DMS 273 treated with DMSO at 0.1 percent for 48 hours (cell line): ENCODE measurements around the gene CYP19A1.
"Not testable (repeated sequence)": the region's sequence is repeated elsewhere in the genome, so short reads cannot be mapped to it uniquely, and the experiment has no call there.

Experiments used
- DNase-seq: peaks from one replicate; lab custom pipeline; 2025; lab: John Stamatoyannopoulos, UW

CYP19A1 gene

GRCh38 chr15:51205050-51205975, 133.1 kb downstream of the CYP19A1 start:
- no peak for DNase-seq

GRCh38 chr15:51203797-51204196, 134.6 kb downstream of the CYP19A1 start:
- no peak for DNase-seq

GRCh38 chr15:51202783-51203182, 135.6 kb downstream of the CYP19A1 start:
- DNase-seq: no peak

GRCh38 chr15:51201581-51201980, 136.8 kb downstream of the CYP19A1 start:
- DNase-seq: no peak

GRCh38 chr15:51200792-51201191, 137.6 kb downstream of the CYP19A1 start:
- DNase-seq: no peak

- DNase-seq: no peak
These were observed 138.9 kb downstream of the CYP19A1 start for GRCh38 chr15:51199541-51199940.

- DNase-seq: no peak
These were observed 139.6 kb downstream of the CYP19A1 start for GRCh38 chr15:51198701-51199232.

- no peak for DNase-seq
These were observed 142.9 kb downstream of the CYP19A1 start for GRCh38 chr15:51195459-51195858.

- DNase-seq: no peak
These were observed 144.4 kb downstream of the CYP19A1 start for GRCh38 chr15:51193979-51194378.

GRCh38 chr15:51193526-51193925, 144.9 kb downstream of the CYP19A1 start:
- no peak for DNase-seq

GRCh38 chr15:51192521-51193280, 145.7 kb downstream of the CYP19A1 start:
- peak; percentile 38 for DNase-seq

GRCh38 chr15:51191766-51192165, 146.6 kb downstream of the CYP19A1 start:
- no peak for DNase-seq

- DNase-seq: no peak
These were observed 147.2 kb downstream of the CYP19A1 start for GRCh38 chr15:51191072-51191670.

GRCh38 chr15:51190424-51191068, 147.8 kb downstream of the CYP19A1 start:
- no peak for DNase-seq

GRCh38 chr15:51189669-51190385, 148.6 kb downstream of the CYP19A1 start:
- DNase-seq: no peak

GRCh38 chr15:51188791-51189190, 149.6 kb downstream of the CYP19A1 start:
- DNase-seq: not testable (repeated sequence)

- no peak for DNase-seq
These were observed 151.5 kb downstream of the CYP19A1 start for GRCh38 chr15:51186891-51187290.

- no peak for DNase-seq
These were observed 152.2 kb downstream of the CYP19A1 start for GRCh38 chr15:51186181-51186705.

- no peak for DNase-seq
These were observed 152.9 kb downstream of the CYP19A1 start for GRCh38 chr15:51185213-51186159.

GRCh38 chr15:51184627-51185026, 153.8 kb downstream of the CYP19A1 start:
- DNase-seq: no peak
